ENCODE results near the gene TMEM219.

DNA sequence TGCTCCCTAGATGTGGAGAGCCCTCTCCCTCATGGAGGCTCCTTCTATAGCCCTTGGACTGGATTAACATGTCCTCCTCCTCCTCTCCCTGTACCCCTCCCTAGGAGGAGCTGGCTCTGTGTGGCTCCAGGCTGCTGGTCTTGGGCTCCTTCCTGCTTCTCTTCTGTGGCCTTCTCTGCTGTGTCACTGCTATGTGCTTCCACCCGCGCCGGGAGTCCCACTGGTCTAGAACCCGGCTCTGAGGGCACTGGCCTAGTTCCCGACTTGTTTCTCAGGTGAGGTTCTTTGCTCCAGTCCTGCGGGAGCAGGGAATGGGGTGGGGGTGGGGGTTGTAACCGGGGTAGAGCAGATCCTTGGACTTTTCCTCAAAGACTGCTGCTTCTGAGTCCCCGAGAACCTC lies 9.4 kb downstream of the TMEM219 start:
- TF ChIP-seq, protein P1, sequence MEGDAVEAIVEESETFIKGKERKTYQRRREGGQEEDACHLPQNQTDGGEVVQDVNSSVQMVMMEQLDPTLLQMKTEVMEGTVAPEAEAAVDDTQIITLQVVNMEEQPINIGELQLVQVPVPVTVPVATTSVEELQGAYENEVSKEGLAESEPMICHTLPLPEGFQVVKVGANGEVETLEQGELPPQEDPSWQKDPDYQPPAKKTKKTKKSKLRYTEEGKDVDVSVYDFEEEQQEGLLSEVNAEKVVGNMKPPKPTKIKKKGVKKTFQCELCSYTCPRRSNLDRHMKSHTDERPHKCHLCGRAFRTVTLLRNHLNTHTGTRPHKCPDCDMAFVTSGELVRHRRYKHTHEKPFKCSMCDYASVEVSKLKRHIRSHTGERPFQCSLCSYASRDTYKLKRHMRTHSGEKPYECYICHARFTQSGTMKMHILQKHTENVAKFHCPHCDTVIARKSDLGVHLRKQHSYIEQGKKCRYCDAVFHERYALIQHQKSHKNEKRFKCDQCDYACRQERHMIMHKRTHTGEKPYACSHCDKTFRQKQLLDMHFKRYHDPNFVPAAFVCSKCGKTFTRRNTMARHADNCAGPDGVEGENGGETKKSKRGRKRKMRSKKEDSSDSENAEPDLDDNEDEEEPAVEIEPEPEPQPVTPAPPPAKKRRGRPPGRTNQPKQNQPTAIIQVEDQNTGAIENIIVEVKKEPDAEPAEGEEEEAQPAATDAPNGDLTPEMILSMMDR (IDR thresholded peaks at IDR 0.05) = no peak
- no peak for TF ChIP-seq POLR2A (IDR thresholded peaks at IDR 0.05)
